ENCODE results near the gene ADISSP. TPM values are rescaled to one million over a fixed set of nuclear protein-coding genes. Genes with fewer than 3 reads are reported as not detected.

The ADISSP gene
- total RNA-seq, 1 experiment from 2014 or later = 99.4 TPM

DNA sequence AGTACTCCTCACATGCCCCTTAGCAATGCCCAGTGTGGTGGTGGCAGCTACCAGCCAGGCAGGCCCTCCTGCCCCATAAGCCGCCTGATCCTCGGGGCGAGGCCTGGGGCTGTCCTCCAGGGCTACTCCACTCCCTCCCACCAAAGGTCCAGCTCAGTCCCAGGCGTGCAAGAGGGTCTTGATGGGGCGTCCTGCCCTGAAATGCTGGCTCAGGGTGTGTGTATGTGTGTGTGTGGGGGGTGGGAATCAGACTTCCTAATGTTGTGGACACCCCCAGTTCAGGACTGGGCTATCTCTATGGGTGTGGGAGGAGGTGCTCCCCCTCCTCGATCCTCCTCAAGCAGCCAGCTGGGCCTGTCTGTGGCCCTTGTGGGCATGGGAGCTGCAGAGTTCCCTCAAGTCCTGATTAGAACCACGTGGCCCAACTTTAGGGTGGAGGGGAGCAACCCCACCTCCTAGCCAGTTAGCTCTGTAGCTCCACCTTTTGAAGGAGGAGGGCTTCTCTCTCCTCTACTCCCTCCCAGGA lies 27.6 kb downstream of the ADISSP start:
- intact Hi-C loops (cut with micrococcal nuclease) = no loop called here
- TF ChIP-seq POLR2AphosphoS5 (IDR thresholded peaks at IDR 0.05; ENCODE audit: low read depth, low read length) (no peak), YY1 (IDR thresholded peaks at IDR 0.05; ENCODE audit: extremely low read depth, insufficient replicate concordance, low read depth, low read length) (no peak), ZNF274 (IDR thresholded peaks at IDR 0.05; ENCODE audit: low read depth, low read length) (no peak), FOSL1 (IDR thresholded peaks at IDR 0.05; ENCODE audit: low read depth) (no peak), SIN3A (IDR thresholded peaks at IDR 0.05; ENCODE audit: low read depth) (no peak), CBX3 (IDR thresholded peaks at IDR 0.05; ENCODE audit: low read depth) (no peak), SRF (IDR thresholded peaks at IDR 0.05; ENCODE audit: low read depth) (no peak), ELF1 (IDR thresholded peaks at IDR 0.05; ENCODE audit: borderline replicate concordance, low read depth) (no peak), ZFX (IDR thresholded peaks at IDR 0.05) (no peak), CEBPB (IDR thresholded peaks at IDR 0.05; ENCODE audit: low read depth) (no peak), SP1 (IDR thresholded peaks at IDR 0.05; ENCODE audit: low read depth) (no peak)
- TF ChIP-seq, protein P1, sequence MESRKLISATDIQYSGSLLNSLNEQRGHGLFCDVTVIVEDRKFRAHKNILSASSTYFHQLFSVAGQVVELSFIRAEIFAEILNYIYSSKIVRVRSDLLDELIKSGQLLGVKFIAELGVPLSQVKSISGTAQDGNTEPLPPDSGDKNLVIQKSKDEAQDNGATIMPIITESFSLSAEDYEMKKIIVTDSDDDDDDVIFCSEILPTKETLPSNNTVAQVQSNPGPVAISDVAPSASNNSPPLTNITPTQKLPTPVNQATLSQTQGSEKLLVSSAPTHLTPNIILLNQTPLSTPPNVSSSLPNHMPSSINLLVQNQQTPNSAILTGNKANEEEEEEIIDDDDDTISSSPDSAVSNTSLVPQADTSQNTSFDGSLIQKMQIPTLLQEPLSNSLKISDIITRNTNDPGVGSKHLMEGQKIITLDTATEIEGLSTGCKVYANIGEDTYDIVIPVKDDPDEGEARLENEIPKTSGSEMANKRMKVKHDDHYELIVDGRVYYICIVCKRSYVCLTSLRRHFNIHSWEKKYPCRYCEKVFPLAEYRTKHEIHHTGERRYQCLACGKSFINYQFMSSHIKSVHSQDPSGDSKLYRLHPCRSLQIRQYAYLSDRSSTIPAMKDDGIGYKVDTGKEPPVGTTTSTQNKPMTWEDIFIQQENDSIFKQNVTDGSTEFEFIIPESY (IDR thresholded peaks at IDR 0.05; ENCODE audit: extremely low read depth, insufficient replicate concordance, low read length) = no peak
- TF ChIP-seq, protein P2, sequence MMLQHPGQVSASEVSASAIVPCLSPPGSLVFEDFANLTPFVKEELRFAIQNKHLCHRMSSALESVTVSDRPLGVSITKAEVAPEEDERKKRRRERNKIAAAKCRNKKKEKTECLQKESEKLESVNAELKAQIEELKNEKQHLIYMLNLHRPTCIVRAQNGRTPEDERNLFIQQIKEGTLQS (IDR thresholded peaks at IDR 0.05) = no peak
- TF ChIP-seq, protein P3, sequence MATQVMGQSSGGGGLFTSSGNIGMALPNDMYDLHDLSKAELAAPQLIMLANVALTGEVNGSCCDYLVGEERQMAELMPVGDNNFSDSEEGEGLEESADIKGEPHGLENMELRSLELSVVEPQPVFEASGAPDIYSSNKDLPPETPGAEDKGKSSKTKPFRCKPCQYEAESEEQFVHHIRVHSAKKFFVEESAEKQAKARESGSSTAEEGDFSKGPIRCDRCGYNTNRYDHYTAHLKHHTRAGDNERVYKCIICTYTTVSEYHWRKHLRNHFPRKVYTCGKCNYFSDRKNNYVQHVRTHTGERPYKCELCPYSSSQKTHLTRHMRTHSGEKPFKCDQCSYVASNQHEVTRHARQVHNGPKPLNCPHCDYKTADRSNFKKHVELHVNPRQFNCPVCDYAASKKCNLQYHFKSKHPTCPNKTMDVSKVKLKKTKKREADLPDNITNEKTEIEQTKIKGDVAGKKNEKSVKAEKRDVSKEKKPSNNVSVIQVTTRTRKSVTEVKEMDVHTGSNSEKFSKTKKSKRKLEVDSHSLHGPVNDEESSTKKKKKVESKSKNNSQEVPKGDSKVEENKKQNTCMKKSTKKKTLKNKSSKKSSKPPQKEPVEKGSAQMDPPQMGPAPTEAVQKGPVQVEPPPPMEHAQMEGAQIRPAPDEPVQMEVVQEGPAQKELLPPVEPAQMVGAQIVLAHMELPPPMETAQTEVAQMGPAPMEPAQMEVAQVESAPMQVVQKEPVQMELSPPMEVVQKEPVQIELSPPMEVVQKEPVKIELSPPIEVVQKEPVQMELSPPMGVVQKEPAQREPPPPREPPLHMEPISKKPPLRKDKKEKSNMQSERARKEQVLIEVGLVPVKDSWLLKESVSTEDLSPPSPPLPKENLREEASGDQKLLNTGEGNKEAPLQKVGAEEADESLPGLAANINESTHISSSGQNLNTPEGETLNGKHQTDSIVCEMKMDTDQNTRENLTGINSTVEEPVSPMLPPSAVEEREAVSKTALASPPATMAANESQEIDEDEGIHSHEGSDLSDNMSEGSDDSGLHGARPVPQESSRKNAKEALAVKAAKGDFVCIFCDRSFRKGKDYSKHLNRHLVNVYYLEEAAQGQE (IDR thresholded peaks at IDR 0.05; ENCODE audit: low read depth) = no peak
- TF ChIP-seq, protein P4, sequence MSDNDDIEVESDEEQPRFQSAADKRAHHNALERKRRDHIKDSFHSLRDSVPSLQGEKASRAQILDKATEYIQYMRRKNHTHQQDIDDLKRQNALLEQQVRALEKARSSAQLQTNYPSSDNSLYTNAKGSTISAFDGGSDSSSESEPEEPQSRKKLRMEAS (IDR thresholded peaks at IDR 0.05) = no peak
- TF ChIP-seq, protein P5, sequence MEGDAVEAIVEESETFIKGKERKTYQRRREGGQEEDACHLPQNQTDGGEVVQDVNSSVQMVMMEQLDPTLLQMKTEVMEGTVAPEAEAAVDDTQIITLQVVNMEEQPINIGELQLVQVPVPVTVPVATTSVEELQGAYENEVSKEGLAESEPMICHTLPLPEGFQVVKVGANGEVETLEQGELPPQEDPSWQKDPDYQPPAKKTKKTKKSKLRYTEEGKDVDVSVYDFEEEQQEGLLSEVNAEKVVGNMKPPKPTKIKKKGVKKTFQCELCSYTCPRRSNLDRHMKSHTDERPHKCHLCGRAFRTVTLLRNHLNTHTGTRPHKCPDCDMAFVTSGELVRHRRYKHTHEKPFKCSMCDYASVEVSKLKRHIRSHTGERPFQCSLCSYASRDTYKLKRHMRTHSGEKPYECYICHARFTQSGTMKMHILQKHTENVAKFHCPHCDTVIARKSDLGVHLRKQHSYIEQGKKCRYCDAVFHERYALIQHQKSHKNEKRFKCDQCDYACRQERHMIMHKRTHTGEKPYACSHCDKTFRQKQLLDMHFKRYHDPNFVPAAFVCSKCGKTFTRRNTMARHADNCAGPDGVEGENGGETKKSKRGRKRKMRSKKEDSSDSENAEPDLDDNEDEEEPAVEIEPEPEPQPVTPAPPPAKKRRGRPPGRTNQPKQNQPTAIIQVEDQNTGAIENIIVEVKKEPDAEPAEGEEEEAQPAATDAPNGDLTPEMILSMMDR (IDR thresholded peaks at IDR 0.05 in 2 of 3, conservative IDR thresholded peaks at IDR 0.05 in 1 of 3; ENCODE audit: borderline replicate concordance in 1 of 3, insufficient read depth in 1 of 3, low read depth in 2 of 3, low read length in 2 of 3) = no peak
- ATAC-seq (0 out of 2 replicates have a peak, but pooled peaks have one; percentile 5), DNase-seq (ENCODE audit: low read depth, low spot score) (no peak)
- H3K4me1 ChIP-seq (ENCODE audit: control insufficient read depth in 1 of 2, insufficient read depth in 2 of 2, low read length in 2 of 2) = peaks cover 7 to 12% of the 10 kb centered on the region in 2 experiments
- ChIA-PET CTCF (no interaction called here), POLR2A (interaction anchor here (0.6 kb wide), 1 partner anchor 572 kb away, joined by 3 read pairs; no protein-coding TSS in a partner anchor), RAD21 (ENCODE audit: low non-redundant PET in 1 of 2, low total read pairs in 2 of 2, uncharacterized antibody in 2 of 2, unreplicated experiment in 2 of 2) (no interaction called here)
- no peak overlapping the region for H3K9ac ChIP-seq (ENCODE audit: low read length)
- no peaks in the 10 kb centered on the region for H3K27me3 ChIP-seq (ENCODE audit: insufficient read depth, low read length)
- H2AFZ ChIP-seq (ENCODE audit: low read depth, low read length, poor library complexity, severe bottlenecking) = no peak overlapping the region
- H3K9me2 ChIP-seq (ENCODE audit: insufficient read depth) = no peaks in the 10 kb centered on the region
- no peak overlapping the region for H3K27ac ChIP-seq (ENCODE audit: low read depth, low read length)
- no peaks in the 10 kb centered on the region for H4K20me1 ChIP-seq (ENCODE audit: insufficient read depth)
- no peak overlapping the region for H3K4me3 ChIP-seq (replicated peaks in 1 of 2; ENCODE audit: low read depth in 1 of 2, low read length in 2 of 2)
- BruUV-seq (replicated peaks) = no TSS peak
- no peaks in the 10 kb centered on the region for H3K9me3 ChIP-seq (ENCODE audit: control insufficient read depth in 1 of 2, insufficient read depth in 1 of 2, low read depth in 1 of 2, low read length in 2 of 2)
- H3K79me2 ChIP-seq (ENCODE audit: insufficient read depth, low read length) = no peaks in the 10 kb centered on the region
- H3K36me3 ChIP-seq (ENCODE audit: control insufficient read depth in 1 of 2, insufficient read depth in 2 of 2, low read length in 2 of 2) = no peaks in the 10 kb centered on the region
- H3K4me2 ChIP-seq (ENCODE audit: low read length) = no peak overlapping the region

All from HCT116 (cell line).